Testis (tissue), 3 donors: ENCODE data around the gene CTNNA2. TPM values are rescaled to one million over a fixed set of nuclear protein-coding genes. Genes with fewer than 3 reads are reported as not detected.

Experiments used
- DNase-seq: peaks from one replicate; pipeline ENCODE4 v3.0.0-alpha.2; 2019
- H3K27ac ChIP-seq, 2 donors: fragments of 200-600 bp; sonication (generic); one replicate each; pipeline ENCODE4 v1.5.1; 2019
- H3K27me3 ChIP-seq: fragments of 200-600 bp; sonication (generic); one replicate; pipeline ENCODE4 v1.5.1; 2019
- H3K36me3 ChIP-seq: fragments of 200-600 bp; sonication (generic); one replicate; pipeline ENCODE4 v1.5.1; 2017; ENCODE audit warnings: low read depth; ENCODE audit errors: missing control alignments
- H3K4me1 ChIP-seq: fragments of 200-600 bp; sonication (generic); one replicate; pipeline ENCODE4 v1.5.1; 2019
- H3K4me3 ChIP-seq, 2 donors: fragments of 200-600 bp; sonication (generic); one replicate each; pipeline ENCODE4 v1.5.1; 2017 to 2019
- H3K9me3 ChIP-seq: fragments of 200-600 bp; sonication (generic); one replicate; pipeline ENCODE4 v1.5.1; 2017
- CTCF ChIP-seq, 3 experiments: fragments of 450-650 bp in 2 of 3; fragments of 200-600 bp in 1 of 3; sonication (generic) in 1 of 3; IDR thresholded peaks; one replicate each; pipeline ENCODE4 v1.5.1; 2016 to 2019; ENCODE audit warnings: antibody characterized with exemption in 3 of 3, mild to moderate bottlenecking in 2 of 3, moderate library complexity in 1 of 3
- POLR2A ChIP-seq: fragments of 450-650 bp; IDR thresholded peaks from one replicate; pipeline ENCODE4 v1.6.1; 2017; ENCODE audit warnings: antibody characterized with exemption, mild to moderate bottlenecking, moderate library complexity
- WGBS, 2 donors: methylation state at CpG; one replicate each; pipeline ENCODE4 v1.1.5; 2018; 5-methylcytosine and 5-hydroxymethylcytosine counted together
- intact Hi-C: fragments of 100-400 bp; cut with DNase I; formaldehyde crosslinking; loops from one replicate; pipeline ENCODE4 v1.15.1; 2023; ENCODE audit warnings: low total_unique reads
- polyA plus RNA-seq: library from polyadenylated mRNA; stranded (reverse); fragments of 350-450 nt; fragmentation: Illumina TruSeq; extraction: RNeasy Lipid Tissue Mini Kit (QIAGEN cat#74804); gene quantifications from one replicate; pipeline ENCODE4 v1.2.3, GENCODE V29; 2014; ENCODE audit warnings: low read depth, low replicate concordance; ENCODE audit not compliant: insufficient read depth
- total RNA-seq, 2 donors: library from RNA; depleted of rRNA; stranded (reverse); fragments of >200 nt; gene quantifications; one replicate each; pipeline ENCODE4 v1.2.3, GENCODE V29; 2016

CTNNA2 gene
- total and polyA plus RNA-seq, 3 donors from 2014 or later, result 36.8 to 44.5 (median 43.4) TPM

- Histone ChIP-seq H3K9me3 (no peaks in the 10 kb centered on the region), H3K4me1 (no peaks in the 10 kb centered on the region), H3K27ac (no peak overlapping the region), H3K36me3 (no peaks in the 10 kb centered on the region), H3K4me3 (no peak overlapping the region), H3K27me3 (no peaks in the 10 kb centered on the region)
- TF ChIP-seq POLR2A (no peak), CTCF (IDR thresholded peaks at IDR 0.05) (no peak)
- 53 to 67% methylated on average over 1 of the region's 1 CpG for WGBS, 2 donors
- intact Hi-C loops, result no loop called here
- no peak for DNase-seq
Observed at GRCh38 chr2:80167284-80167808, 654.5 kb downstream of the CTNNA2 start.

GRCh38 chr2:80168037-80168436 is 655.2 kb downstream of the CTNNA2 start:
- H3K36me3 ChIP-seq, result no peaks in the 10 kb centered on the region
- H3K9me3 ChIP-seq, result no peaks in the 10 kb centered on the region
- H3K27me3 ChIP-seq, result no peaks in the 10 kb centered on the region
- H3K27ac ChIP-seq, result no peak overlapping the region
- DNase-seq, result no peak
- no peak overlapping the region for H3K4me3 ChIP-seq
- H3K4me1 ChIP-seq, result no peaks in the 10 kb centered on the region
- WGBS, 2 donors, result 41 to 58% methylated on average over 2 of the region's 2 CpGs
- intact Hi-C loops, result no loop called here
- TF ChIP-seq CTCF (IDR thresholded peaks at IDR 0.05), result no peak
- TF ChIP-seq POLR2A, result no peak

DNA sequence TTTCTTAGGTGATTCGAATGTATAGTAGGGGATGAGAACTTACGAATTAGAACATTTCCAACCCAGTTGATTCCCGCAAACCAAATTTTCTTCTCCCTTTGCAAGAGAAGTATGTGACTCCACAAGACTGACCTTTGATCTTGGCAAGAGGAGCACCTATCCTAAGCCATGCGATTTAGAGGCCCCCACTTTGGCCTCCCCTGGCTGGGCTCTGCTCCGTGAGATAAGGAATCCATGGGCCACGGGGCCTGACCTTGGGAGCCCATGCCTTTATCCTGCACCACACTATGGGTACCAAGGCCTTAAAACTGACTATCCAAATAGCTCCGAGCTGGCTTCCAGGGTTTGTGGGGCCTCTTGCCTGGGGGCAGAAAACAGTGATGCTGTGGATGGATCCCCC is 656.0 kb downstream of the CTNNA2 start:
- no peaks in the 10 kb centered on the region for H3K4me1 ChIP-seq
- H3K27me3 ChIP-seq, result no peaks in the 10 kb centered on the region
- no peak for DNase-seq
- H3K36me3 ChIP-seq, result no peaks in the 10 kb centered on the region
- intact Hi-C loops, result no loop called here
- no peak for TF ChIP-seq CTCF (IDR thresholded peaks at IDR 0.05)
- no peak for TF ChIP-seq POLR2A
- 79 to 90% methylated on average over 7 of the region's 7 CpGs for WGBS, 2 donors
- H3K4me3 ChIP-seq, result no peak overlapping the region
- no peaks in the 10 kb centered on the region for H3K9me3 ChIP-seq
- no peak overlapping the region for H3K27ac ChIP-seq

DNA sequence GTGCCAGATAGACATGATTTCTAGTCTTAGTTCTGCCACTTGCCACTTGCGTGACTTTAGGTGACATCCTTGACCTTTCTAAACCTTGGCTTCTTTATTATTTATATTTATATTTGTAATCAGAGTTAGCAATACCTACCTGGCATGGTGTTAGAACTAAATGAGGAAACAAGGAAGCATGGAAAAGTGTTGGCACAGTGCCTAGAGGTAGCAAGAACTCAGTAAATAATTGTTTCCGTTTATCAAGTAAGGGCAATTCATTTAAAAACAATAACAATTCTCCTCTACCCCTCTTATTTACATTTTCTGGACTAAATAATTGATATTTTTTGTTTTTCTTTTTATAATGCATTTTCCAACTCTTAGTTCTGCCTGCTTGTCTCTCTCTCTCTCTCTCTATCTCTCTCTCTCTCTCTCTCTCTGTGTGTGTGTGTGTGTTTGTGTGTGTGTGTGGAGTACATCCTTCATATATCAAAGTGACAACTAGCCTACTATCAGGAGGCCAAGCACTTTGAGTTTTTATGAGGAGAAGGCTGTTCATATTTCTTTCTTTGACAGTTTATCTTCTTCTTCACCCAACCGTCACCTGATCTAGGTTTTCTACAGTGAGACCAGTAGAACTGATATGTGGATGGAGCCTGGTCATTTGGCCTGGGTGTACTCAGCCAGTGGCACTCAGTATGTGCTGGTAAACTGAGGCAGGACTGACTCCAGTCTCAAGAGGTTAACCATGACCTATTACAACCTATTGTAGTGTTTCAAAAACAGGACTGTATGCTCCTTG is 657.2 kb downstream of the CTNNA2 start:
- H3K27me3 ChIP-seq, result no peaks in the 10 kb centered on the region
- WGBS, 2 donors, result 72 to 75% methylated on average over 3 of the region's 3 CpGs
- no peak overlapping the region for H3K4me3 ChIP-seq
- H3K27ac ChIP-seq, result no peak overlapping the region
- TF ChIP-seq CTCF (IDR thresholded peaks at IDR 0.05) (no peak), POLR2A (no peak)
- no peaks in the 10 kb centered on the region for H3K4me1 ChIP-seq
- H3K36me3 ChIP-seq, result no peaks in the 10 kb centered on the region
- no peaks in the 10 kb centered on the region for H3K9me3 ChIP-seq
- no peak for DNase-seq
- intact Hi-C loops, result no loop called here

DNA sequence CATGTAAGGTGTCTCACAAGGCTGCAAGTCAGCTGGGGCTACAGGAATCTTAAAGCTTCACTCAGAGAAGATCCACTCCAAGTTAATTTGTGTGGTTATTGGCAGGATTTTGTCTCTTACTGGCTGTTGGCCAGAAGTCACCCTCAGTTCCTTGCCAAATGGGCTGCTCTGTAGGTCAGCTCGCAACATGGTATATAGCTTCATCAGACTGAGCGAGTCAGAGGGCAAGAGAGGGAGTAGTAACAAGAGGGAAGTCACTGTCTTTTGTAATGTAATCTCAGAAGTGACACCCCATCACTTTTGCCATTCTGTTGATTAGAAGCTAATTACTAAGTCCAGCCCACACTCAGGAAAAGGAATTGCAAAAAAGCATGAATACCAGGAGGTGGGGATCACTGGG is 672.2 kb downstream of the CTNNA2 start:
- no peak overlapping the region for H3K4me3 ChIP-seq
- no peak overlapping the region for H3K27ac ChIP-seq
- no peaks in the 10 kb centered on the region for H3K9me3 ChIP-seq
- intact Hi-C loops, result no loop called here
- no peaks in the 10 kb centered on the region for H3K36me3 ChIP-seq
- no peaks in the 10 kb centered on the region for H3K27me3 ChIP-seq
- H3K4me1 ChIP-seq, result no peaks in the 10 kb centered on the region
- whole genome bisulfite sequencing, 2 donors, result 48 to 63% methylated on average over 2 of the region's 2 CpGs
- no peak for TF ChIP-seq CTCF (IDR thresholded peaks at IDR 0.05)
- TF ChIP-seq POLR2A, result no peak
- no peak for DNase-seq
